ENCODE measurements around the gene ENDOV.

Gene ENDOV

GRCh38 chr17:80444644-80444979, 29.6 kb downstream of the ENDOV start:
- Histone ChIP-seq H3K27me3 (ENCODE audit: low read depth, low read length) (no peaks in the 10 kb centered on the region), H3K79me2 (ENCODE audit: low read length) (no peaks in the 10 kb centered on the region), H3K4me3 (ENCODE audit: low read length) (no peak overlapping the region), H3K9me3 (ENCODE audit: insufficient read depth, low read length) (no peaks in the 10 kb centered on the region), H2AFZ (ENCODE audit: low read depth, low read length) (no peak overlapping the region), H3K9ac (ENCODE audit: low read length) (no peak overlapping the region), H3K36me3 (replicated peaks; ENCODE audit: low read depth, low read length) (no peaks in the 10 kb centered on the region), H3K4me2 (ENCODE audit: low read length) (no peak overlapping the region), H3K4me1 (ENCODE audit: low read length) (no peaks in the 10 kb centered on the region), H4K20me1 (ENCODE audit: insufficient read depth, low read length) (peaks cover 7% of the 10 kb centered on the region; the same call in 1 of the 2 replicates), H3K27ac (ENCODE audit: low read length) (no peak overlapping the region)
- no peak for TF ChIP-seq CTCF (IDR thresholded peaks at IDR 0.05; ENCODE audit: low read depth, low read length)

- TF ChIP-seq EZH2phosphoT487 (IDR thresholded peaks at IDR 0.05; ENCODE audit: low read depth) (no peak), CTCF (IDR thresholded peaks at IDR 0.05; ENCODE audit: low read depth, low read length) (no peak)
- Histone ChIP-seq H3K4me2 (ENCODE audit: low read length) (no peak overlapping the region), H3K4me3 (ENCODE audit: low read length) (no peak overlapping the region), H3K9ac (ENCODE audit: low read length) (no peak overlapping the region), H3K27ac (ENCODE audit: low read length) (no peak overlapping the region), H3K27me3 (ENCODE audit: low read depth, low read length) (no peaks in the 10 kb centered on the region), H3K36me3 (replicated peaks; ENCODE audit: low read depth, low read length) (no peaks in the 10 kb centered on the region), H3K79me2 (ENCODE audit: low read length) (no peaks in the 10 kb centered on the region), H3K9me3 (ENCODE audit: insufficient read depth, low read length) (no peaks in the 10 kb centered on the region), H4K20me1 (ENCODE audit: insufficient read depth, low read length) (peaks cover 7% of the 10 kb centered on the region; the same call in 1 of the 2 replicates), H3K4me1 (ENCODE audit: low read length) (no peaks in the 10 kb centered on the region), H2AFZ (ENCODE audit: low read depth, low read length) (no peak overlapping the region)
Observed at GRCh38 chr17:80445007-80445725, 30.2 kb downstream of the ENDOV start.

- TF ChIP-seq CTCF (IDR thresholded peaks at IDR 0.05; ENCODE audit: low read depth, low read length) (no peak), EZH2phosphoT487 (IDR thresholded peaks at IDR 0.05; ENCODE audit: low read depth) (no peak)
- H3K4me1 ChIP-seq (ENCODE audit: low read length), result no peaks in the 10 kb centered on the region
- H3K4me3 ChIP-seq (ENCODE audit: low read length), result no peak overlapping the region
- no peak overlapping the region for H3K27ac ChIP-seq (ENCODE audit: low read length)
- no peaks in the 10 kb centered on the region for H3K79me2 ChIP-seq (ENCODE audit: low read length)
- no peak overlapping the region for H3K4me2 ChIP-seq (ENCODE audit: low read length)
- no peaks in the 10 kb centered on the region for H3K36me3 ChIP-seq (replicated peaks; ENCODE audit: low read depth, low read length)
- no peaks in the 10 kb centered on the region for H3K27me3 ChIP-seq (ENCODE audit: low read depth, low read length)
- H3K9me3 ChIP-seq (ENCODE audit: insufficient read depth, low read length), result no peaks in the 10 kb centered on the region
- H3K9ac ChIP-seq (ENCODE audit: low read length), result no peak overlapping the region
- H4K20me1 ChIP-seq (ENCODE audit: insufficient read depth, low read length), result peaks cover 7% of the 10 kb centered on the region; the same call in 1 of the 2 replicates
- H2AFZ ChIP-seq (ENCODE audit: low read depth, low read length), result no peak overlapping the region
Observed at GRCh38 chr17:80445726-80446110, 30.8 kb downstream of the ENDOV start.

GRCh38 chr17:80446645-80447405, 31.9 kb downstream of the ENDOV start:
- no peaks in the 10 kb centered on the region for H3K27me3 ChIP-seq (ENCODE audit: low read depth, low read length)
- no peaks in the 10 kb centered on the region for H3K36me3 ChIP-seq (replicated peaks; ENCODE audit: low read depth, low read length)
- no peak overlapping the region for H3K9ac ChIP-seq (ENCODE audit: low read length)
- no peak overlapping the region for H3K4me3 ChIP-seq (ENCODE audit: low read length)
- no peak overlapping the region for H3K4me2 ChIP-seq (ENCODE audit: low read length)
- H4K20me1 ChIP-seq (ENCODE audit: insufficient read depth, low read length), result no peaks in the 10 kb centered on the region
- TF ChIP-seq CTCF (IDR thresholded peaks at IDR 0.05; ENCODE audit: low read depth, low read length) (no peak), EZH2phosphoT487 (IDR thresholded peaks at IDR 0.05; ENCODE audit: low read depth) (no peak)
- no peak overlapping the region for H2AFZ ChIP-seq (ENCODE audit: low read depth, low read length)
- no peaks in the 10 kb centered on the region for H3K4me1 ChIP-seq (ENCODE audit: low read length)
- no peaks in the 10 kb centered on the region for H3K79me2 ChIP-seq (ENCODE audit: low read length)
- H3K9me3 ChIP-seq (ENCODE audit: insufficient read depth, low read length), result no peaks in the 10 kb centered on the region
- no peak overlapping the region for H3K27ac ChIP-seq (ENCODE audit: low read length)

Measured in OCI-LY3 (cell line).